Measurements from ENCODE around the gene FBN1.
A peak's percentile ranks its signal among the peaks of the same experiment; 100 is the strongest.

Gene FBN1

DNA sequence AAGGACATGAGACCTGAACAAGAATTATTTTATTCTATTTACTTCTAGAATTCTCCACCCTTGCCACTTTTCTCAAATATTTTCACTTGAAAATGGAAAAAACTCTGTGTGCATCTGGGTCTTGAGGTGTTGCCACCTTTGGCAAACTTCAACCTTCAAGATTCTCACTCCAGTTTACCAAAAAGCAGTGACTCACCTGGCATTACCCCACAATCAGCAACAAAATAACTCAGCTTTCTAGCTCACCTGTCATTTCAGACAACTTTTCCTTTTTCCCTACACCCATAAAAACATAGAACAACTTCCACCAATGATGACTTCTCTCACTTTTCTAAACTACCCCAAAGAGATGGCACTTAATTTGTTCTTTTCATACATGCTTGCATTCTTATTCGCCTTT is 198.5 kb downstream of the FBN1 start:
- DNase-seq (ENCODE audit: low read depth, low spot score), result no peak
- H3K27ac ChIP-seq, result no peak overlapping the region

DNA sequence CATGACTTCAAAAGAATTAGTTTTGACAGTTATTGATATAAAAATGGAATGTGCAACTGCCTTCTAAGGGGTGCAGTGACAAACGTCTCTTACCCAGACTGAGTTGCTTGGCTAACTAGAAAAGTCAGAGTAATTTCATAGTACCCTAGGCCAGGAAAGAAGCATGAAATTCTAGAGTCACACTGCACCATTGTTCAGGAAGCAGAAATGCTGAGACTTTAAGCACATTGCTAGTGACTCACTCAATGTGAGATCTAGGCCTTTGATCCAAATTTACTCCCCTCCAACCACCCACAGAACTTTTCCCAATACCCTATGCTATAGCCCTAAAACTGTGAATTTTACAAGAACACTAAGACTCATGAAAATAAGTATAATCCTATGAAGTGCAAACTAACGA is 203.5 kb downstream of the FBN1 start:
- DNase-seq (ENCODE audit: low read depth, low spot score), result no peak
- no peak overlapping the region for H3K27ac ChIP-seq

DNA sequence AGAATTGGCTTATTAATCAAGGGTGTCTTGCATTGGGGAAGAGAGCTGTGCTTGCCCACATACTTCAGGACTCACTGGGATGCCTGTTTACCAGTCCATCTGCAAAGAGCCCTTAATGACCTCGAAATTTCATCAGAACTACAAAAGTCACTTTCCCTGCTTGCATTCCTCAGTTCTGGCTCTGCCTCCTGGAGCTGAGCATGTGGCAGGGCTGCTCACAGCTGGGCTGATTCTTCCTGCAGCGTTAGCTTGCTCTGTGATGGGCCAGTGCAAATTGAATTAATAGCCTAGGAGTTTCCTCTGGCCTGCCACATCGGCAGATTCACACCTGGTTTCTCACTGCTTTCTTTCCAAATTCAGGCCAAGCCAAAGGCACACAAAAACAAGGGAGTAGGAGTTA is 205.4 kb downstream of the FBN1 start:
- DNase-seq (ENCODE audit: low read depth, low spot score), result no peak
- no peak overlapping the region for H3K27ac ChIP-seq

DNA sequence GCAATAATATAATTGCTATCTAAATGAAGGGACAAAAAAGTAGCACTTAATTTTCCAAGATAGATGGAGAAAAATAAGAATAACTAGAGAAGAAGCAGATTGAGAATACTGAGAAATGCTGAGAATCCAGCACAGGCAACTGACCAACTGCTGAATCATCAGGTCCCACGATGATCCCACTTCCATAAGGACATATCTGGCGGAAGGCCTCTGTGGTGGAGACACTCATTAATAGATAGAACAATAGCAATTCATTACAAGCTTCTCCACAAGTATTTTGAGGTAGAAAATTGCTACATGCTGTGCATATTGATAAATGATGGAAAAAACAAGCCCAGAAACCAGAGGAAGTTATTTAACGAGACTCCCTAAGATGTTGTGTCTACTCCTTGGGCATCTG is 208.3 kb downstream of the FBN1 start:
- no peak for DNase-seq (ENCODE audit: low read depth, low spot score)
- no peak overlapping the region for H3K27ac ChIP-seq

DNA sequence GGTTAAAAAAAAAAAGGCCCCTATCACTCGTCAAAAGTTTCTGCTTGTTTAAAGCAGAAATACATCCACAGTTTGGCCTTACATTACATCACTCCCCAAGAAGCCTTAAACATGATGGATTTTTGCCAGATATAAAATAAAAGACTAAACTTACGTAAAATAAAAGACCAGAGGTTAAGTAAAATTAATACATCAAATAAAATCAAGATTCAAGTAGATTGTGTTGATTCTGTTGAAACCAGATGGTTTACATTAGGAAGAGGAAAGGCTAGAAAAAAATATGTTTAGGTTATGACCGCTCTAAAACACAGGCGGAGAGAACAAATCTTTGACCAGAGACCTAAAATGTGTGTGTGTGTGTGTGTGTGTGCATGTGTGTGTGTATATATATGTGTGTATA is 210.2 kb downstream of the FBN1 start:
- H3K27ac ChIP-seq, result no peak overlapping the region
- DNase-seq (ENCODE audit: low read depth, low spot score), result no peak

DNA sequence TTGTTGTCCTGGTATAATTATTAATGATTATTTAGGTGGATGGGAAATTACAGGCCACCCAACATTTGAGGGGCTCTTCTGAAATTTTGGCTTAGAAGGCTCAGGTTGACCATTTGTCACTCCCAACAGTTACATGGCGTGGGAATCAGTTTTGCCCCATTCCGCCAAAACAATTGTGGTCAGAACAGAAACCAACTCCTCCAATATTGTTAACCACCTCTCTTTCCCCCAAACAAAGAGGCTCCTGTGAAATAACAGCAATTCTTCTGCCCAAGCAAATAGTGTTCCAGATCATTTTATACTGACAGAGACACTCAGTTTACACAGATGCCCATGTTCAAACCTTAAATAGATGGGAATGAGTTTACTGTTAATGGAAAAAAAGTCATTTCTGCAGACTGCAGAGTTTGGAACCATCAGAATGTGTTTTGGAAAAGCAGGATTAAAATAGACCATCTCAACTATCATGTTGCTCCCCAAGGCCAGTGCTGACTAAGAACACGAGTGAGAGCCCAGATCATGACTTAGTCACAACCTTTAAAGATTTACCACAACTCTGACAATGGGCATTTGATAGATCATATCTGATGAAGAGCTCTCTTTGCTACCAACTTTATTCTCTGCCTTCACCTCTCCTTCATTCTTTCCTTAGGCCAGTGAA is 212.2 kb downstream of the FBN1 start:
- H3K27ac ChIP-seq, result no peak overlapping the region
- peak; percentile 2 for DNase-seq (ENCODE audit: low read depth, low spot score)

DNA sequence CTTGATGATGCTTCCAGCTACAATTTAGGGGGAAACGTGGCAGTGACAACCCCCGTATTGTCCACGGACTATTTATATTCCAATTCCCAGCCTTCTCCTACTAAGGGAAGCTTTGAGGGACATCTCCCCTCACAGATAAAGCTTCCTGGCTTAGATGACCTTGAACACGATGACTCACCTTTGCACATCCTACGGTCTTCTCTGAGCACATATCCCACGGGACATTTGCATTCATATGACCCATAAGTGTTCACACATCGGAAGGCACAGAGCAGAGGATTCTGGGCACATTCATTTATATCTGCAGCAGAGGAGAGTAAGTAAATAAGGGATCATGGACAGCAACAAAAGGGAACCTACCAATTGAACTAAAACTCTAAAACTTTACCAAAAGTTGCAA is 212.8 kb downstream of the FBN1 start:
- no peak for DNase-seq (ENCODE audit: low read depth, low spot score)
- no peak overlapping the region for H3K27ac ChIP-seq

DNA sequence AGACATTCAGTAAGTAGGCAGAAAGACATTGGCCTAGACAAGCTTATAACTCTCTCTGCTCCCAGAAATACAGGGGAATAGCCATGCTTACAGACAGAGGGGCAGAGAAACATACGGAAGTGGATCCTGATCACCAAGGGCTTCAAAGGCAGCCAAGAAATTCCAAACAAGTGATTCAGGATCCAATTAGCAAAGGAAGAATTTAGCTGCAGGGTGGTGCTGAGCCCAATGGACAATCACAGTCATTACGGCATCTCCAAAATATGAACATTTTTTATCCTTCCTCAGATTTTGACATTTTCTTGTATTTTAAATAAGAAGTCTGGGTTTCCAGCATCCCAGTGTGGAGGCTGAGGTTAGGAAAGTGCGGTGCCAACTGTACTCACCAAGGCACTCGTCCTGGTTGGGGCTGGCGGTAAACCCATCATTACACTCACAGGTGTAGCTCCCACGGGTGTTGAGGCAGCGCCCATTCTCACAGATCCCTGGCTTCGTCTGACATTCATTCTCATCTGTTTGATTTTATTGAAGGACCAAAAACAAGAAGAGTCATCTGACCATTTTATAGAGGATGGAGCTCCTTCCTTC is 217.5 kb downstream of the FBN1 start:
- H3K27ac ChIP-seq, result no peak overlapping the region
- no peak for DNase-seq (ENCODE audit: low read depth, low spot score)

DNA sequence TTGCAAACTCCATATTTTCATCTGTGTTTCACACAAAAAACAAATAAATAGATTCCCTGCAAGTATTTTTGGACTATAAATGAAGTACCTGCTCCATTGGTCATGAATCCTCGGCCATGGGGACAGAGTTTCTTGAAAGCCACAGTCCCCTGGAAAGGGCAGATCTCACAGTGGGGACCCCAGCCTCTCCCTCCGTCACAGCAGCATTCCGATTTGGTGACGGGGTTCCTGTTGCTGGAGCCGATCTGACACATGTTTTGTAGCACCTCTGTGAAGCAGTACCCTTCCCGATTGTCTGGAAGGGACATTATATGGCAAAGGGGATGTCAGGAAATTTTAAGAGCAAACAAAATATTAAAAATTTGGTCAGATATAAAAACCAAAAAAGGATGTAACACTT is 218.0 kb downstream of the FBN1 start:
- DNase-seq (ENCODE audit: low read depth, low spot score), result no peak
- no peak overlapping the region for H3K27ac ChIP-seq

DNA sequence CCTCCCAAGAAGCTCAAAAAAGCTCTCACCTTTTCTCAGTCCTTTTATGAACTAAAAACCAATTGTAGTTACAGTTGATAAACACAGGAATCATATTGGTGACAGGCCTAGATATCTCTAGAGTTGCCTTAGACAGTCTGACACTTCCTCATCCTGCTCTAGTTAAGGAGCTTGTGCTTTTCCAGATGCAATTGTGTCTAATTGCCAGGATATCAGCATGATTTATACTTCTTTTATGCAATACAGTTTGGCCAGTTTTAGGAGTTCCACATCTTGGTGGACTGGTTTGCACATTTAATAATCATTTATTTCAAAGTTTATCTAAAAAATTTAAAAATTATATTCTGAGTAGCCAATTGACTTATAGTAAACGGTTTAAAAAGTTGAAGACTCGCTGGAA is 218.6 kb downstream of the FBN1 start:
- no peak overlapping the region for H3K27ac ChIP-seq
- DNase-seq (ENCODE audit: low read depth, low spot score), result no peak

DNA sequence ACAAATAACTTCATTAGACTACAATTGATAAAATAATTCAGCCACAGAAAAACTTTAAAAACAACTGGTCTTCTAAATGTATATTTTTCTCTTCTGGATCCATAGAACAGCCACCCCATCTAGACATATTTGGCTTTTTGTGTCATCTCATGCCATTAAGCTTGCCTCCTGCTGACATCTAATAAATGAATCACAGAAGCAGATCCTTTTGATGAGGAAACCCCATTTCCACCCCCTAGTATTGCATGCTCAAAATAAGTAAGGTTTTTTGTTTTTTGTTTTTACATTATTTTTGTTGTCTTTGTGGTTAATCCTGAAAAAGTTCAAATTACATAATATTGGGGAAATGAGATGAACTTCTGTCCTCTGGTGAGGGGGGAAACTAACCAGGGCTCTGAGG is 219.5 kb downstream of the FBN1 start:
- DNase-seq (ENCODE audit: low read depth, low spot score), result no peak
- no peak overlapping the region for H3K27ac ChIP-seq

DNA sequence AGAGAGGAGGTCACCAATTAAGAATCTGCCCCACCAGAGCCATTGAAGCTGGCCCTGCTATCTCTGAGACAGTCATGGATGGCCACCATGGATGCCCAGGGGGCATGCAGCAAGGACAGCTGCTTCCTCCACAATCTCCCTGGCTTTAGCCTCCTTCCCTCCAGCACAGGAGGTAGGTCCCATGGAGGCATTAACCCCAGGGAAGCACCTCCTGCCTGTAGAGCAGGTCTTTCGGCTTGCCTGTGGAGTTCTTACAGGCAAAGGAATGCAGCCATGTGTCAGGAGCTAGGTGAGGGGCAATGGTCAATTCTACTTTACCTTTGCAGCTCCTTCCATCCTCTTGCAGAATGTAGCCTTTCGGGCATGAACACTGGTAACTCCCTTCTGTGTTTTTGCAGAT is 220.5 kb downstream of the FBN1 start:
- H3K27ac ChIP-seq, result no peak overlapping the region
- DNase-seq (ENCODE audit: low read depth, low spot score), result no peak

DNA sequence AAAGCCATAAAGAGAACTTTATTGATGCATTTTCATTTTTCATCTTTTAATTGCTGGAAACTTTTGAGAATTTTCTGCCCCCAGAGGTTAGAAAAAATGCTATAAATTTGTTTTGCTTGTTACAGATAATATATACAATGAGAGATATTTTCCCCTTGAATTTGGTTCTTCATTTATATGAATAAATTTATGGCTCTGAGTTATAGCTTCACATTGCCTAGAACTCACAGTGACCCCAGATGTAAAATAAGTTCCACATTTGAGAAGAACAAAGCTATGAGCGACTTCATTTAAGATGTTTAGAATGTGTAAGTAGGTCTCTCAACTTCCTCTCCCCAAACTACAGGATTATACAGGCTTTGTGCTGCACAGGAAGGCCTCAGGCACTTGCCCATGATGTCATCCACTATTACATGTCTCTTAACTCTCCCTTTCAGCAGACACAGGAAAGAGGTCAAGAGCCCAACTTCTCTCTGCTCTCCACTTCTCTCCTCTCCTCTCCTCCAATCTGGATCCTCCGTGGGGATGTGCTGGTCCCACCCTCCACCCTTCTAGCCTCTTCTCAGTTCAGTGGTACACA is 221.5 kb downstream of the FBN1 start:
- peak; percentile 48 for DNase-seq (ENCODE audit: low read depth, low spot score)
- H3K27ac ChIP-seq, result peak overlapping the region; percentile 19

DNA sequence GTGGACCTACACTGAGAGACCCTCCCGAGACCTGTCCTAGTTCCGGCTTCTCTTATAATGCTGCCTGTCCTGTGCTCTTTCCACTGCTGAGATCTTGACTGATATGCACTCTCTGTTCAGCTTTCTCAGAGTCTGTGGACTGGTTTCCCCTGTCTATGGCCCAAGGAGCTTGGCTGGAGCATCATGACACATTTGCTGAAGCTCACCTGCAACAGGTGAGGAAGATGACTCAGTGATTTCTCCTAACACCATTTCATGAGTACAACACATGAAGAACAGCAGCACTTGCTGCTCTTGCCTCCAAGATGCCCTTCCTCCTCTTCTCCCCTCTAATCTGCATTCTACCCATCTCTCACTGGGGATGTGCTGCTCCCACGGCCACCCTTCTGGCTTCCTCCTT is 222.2 kb downstream of the FBN1 start:
- peak; percentile 8 for DNase-seq (ENCODE audit: low read depth, low spot score)
- H3K27ac ChIP-seq, result peak overlapping the region; percentile 19

DNA sequence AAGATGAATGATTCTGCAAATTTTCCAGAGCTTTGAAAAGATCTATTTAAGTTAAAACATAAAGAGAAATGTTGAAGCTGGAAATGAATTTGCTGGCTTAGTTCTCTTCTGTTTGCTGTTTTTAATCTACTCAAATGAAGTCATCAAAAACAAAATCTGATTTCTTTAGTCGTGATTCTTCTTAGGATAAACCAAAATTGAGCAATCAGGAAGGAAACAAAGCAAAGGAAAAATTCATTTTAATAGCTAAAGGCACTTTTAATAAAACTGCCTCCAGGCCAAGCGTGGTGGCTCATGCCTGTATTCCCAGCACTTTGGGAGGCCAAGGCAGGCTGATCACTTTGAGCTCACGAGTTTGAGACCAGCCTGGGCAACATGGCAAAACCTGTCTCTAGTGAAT is 223.1 kb downstream of the FBN1 start:
- H3K27ac ChIP-seq, result no peak overlapping the region
- DNase-seq (ENCODE audit: low read depth, low spot score), result no peak

DNA sequence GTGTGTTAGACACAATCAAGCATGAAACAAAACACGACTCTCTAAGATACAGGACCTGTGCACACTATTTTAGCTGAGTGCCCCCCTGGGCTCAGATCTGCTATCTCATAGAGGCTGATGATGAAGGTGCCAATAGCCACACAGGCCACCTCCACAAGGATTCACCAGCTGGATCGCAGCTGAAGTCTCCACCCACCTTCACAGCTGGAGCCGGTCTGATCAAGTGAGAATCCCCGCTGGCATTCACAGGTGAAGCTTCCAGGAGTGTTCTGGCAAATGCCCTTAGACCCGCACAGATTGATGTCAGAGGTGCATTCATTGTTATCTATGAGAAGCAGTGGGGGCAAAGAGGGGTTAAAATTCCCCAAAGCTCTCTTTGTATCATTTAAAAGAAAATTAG is 224.1 kb downstream of the FBN1 start:
- DNase-seq (ENCODE audit: low read depth, low spot score), result no peak
- H3K27ac ChIP-seq, result no peak overlapping the region

DNA sequence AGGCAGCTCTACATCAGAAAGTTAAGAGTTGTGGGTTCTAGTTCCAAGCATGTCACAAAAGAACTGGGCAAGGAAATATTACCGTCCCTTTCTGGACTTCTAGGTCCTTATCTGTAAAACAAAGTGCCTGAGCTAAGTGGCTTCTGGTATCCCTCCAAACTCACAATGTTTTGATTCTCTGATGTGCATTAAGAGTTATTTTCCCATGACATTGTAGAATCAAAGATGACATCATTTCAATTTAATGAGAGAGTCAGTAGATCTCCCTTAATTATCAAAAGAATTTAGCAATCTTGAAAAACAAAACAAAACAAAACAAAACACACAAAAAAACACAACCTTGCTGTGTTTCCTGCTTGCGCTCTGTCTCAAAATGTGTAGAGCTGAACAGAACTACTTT is 225.6 kb downstream of the FBN1 start:
- no peak for DNase-seq (ENCODE audit: low read depth, low spot score)

DNA sequence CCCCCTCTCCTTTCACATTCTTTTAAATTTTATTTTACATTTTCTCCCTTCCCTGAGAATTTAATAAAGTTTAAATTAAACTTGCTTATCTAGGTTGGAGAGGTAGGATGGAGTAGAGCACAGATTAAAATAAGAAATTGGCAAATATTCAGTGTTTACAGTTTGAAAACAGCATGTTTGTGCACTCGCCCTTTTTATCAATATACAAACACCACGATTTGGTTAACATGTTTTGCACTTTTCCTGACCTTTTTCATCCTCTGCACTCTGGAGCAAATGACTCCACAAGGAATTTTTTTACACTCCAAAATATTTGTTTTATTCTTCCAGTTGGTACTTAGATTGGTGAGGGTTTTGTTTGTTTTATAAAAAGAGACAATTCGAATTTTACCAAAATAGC is 227.2 kb downstream of the FBN1 start:
- DNase-seq (ENCODE audit: low read depth, low spot score), result no peak
- no peak overlapping the region for H3K27ac ChIP-seq

More for the DNA sequence above, 225.6 kb downstream of the FBN1 start:
- H3K27ac ChIP-seq, result no peak overlapping the region

DNA sequence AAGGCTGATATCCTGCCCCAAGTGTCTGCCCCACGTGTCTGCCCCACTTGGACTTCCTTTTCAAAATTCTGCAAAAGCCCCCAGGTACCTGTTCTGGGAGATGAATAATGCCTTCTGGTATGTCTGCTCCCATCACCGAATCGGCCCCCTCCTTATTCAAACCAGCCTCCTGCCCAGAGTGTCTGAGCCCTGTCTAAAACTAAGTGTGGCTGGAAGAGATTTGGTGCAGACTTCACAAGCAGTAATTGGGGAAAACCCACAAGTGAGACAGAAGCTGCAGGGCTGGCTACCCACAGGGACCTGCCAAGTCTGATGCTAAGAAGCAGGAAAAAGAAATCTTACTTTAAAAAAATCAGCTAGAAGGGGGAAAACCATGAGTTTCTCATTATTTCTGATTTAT is 229.2 kb downstream of the FBN1 start:
- no peak overlapping the region for H3K27ac ChIP-seq
- no peak for DNase-seq (ENCODE audit: low read depth, low spot score)

DNA sequence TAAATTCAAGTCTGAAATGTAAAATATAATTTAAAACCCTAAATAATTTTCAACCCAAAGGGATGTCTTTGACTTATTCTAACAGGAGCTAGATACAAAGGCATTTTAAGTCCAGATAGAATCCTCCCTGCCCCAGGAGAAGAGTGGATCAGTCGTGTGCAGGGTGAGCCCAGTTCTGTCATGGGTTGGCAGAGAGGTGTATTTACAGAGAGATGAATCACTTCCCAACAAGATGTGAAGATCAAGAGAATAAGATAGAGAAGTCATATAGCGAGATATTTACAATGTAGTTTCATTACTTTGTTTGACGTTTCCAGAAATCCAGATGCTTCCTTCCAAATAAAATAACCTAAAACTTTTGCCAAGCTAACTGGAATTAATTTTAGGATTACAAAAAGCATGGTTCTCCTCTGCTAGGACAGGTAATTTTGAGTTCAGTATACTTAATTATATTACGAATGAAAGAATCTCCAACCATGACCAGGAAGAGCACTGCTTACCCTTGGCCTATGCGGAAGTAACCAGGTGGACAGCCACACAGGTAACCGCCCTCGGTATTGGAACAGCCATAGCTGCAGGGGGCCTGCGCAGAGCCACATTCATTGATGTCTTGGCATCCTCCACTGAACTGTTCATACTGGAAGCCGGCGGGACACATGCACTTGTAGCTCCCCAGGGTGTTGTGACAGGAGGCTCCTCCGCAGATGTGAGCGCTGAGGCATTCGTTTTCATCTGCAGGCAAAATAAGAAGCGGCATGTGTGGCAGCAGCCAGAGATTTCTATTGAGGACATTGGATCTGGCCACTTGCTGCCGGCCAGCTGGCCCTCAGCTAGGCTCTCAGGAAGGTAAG is 230.2 kb downstream of the FBN1 start:
- peak overlapping the region; percentile 84 for H3K27ac ChIP-seq
- DNase-seq (ENCODE audit: low read depth, low spot score), result peak; percentile 59

DNA sequence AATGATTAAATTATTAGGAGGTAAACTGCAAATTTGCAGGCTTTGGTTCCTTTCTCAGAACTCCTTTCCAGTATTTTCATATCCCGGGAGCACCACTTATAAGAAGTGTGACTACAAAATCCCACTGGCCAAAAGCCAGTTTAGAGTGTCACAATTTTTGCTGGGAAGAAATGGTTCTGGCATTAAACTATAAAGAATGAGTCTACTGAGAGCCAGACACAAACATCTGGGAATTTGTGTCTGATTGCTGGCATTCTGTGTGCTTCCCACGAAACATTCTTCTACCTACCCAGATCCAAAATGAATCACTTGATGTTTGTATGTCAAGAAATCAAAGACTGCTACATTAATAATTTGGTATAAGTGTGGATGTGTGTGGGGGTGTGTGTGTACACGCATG is 231.5 kb downstream of the FBN1 start:
- H3K27ac ChIP-seq, result no peak overlapping the region
- no peak for DNase-seq (ENCODE audit: low read depth, low spot score)
